Nephron progenitor cell (in vitro differentiated cells): Measurements from ENCODE around the gene LCE1B.

Source experiments
- DNase-seq: peaks from one replicate; pipeline ENCODE4 v3.0.0; 2021
- H3K27ac Mint-ChIP-seq: 2 replicates; pipeline ENCODE4 v1.8.0; 2021; ENCODE audit warnings: mild to moderate bottlenecking, moderate library complexity, mixed read lengths
- H3K27me3 Mint-ChIP-seq: 2 replicates; pipeline ENCODE4 v1.8.0; 2021; ENCODE audit warnings: mild to moderate bottlenecking, low read depth, mixed read lengths; ENCODE audit not compliant: poor library complexity
- H3K36me3 Mint-ChIP-seq: 2 replicates; pipeline ENCODE4 v1.8.0; 2021; ENCODE audit warnings: low read depth, mixed read lengths
- H3K4me1 Mint-ChIP-seq: 2 replicates; pipeline ENCODE4 v1.8.0; 2021; ENCODE audit warnings: mixed read lengths
- H3K4me3 Mint-ChIP-seq: 2 replicates; pipeline ENCODE4 v1.8.0; 2021; ENCODE audit warnings: mild to moderate bottlenecking, moderate library complexity, mixed read lengths
- H3K9me3 Mint-ChIP-seq: 2 replicates; pipeline ENCODE4 v1.8.0; 2021; ENCODE audit warnings: mild to moderate bottlenecking, moderate library complexity, mixed read lengths
- TF ChIP-seq, protein P1 (sequence below): fragments of 200-600 bp; sonication (generic); IDR thresholded peaks from 2 replicates; pipeline ENCODE4 v1.5.0; 2021; ENCODE audit warnings: antibody characterized with exemption

The LCE1B gene

DNA sequence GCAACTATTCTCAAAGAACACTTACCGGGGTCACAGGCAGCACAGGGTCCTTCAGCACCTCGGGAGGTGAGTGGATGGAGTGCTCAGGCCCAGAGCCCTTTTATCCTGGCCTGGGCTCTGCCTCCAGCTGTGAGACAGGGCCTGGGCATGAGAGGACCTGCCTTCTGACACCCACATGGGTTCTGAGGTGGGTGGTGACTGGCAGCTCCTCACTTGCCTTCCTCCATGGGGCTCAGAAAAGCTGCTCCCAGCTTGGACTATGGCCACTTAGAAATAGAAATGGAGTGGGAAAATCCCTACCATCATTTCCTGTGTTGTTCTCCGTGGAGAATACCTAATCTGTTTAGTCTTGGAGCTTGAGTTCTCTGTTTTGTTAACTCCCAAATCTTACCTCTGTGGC, 5.2 kb upstream of the LCE1B start, which contains the start of gene LCE1C:
Gene LCE1C, minus strand, starts transcription at position 76 of the 400 bp plus-strand sequence. CDS start 1,173 bp downstream, outside the sequence.
- TF ChIP-seq, protein P1, sequence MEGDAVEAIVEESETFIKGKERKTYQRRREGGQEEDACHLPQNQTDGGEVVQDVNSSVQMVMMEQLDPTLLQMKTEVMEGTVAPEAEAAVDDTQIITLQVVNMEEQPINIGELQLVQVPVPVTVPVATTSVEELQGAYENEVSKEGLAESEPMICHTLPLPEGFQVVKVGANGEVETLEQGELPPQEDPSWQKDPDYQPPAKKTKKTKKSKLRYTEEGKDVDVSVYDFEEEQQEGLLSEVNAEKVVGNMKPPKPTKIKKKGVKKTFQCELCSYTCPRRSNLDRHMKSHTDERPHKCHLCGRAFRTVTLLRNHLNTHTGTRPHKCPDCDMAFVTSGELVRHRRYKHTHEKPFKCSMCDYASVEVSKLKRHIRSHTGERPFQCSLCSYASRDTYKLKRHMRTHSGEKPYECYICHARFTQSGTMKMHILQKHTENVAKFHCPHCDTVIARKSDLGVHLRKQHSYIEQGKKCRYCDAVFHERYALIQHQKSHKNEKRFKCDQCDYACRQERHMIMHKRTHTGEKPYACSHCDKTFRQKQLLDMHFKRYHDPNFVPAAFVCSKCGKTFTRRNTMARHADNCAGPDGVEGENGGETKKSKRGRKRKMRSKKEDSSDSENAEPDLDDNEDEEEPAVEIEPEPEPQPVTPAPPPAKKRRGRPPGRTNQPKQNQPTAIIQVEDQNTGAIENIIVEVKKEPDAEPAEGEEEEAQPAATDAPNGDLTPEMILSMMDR: no peak
- Mint-ChIP-seq H3K27ac (no peak within 1 kb of the TSS), H3K36me3 (no peaks in the 10 kb centered on the region), H3K9me3 (peaks cover 71% of the 10 kb centered on the region), H3K4me1 (no peaks in the 10 kb centered on the region), H3K4me3 (no peak within 1 kb of the TSS), H3K27me3 (no peaks in the 10 kb centered on the region)
- no peak for DNase-seq

DNA sequence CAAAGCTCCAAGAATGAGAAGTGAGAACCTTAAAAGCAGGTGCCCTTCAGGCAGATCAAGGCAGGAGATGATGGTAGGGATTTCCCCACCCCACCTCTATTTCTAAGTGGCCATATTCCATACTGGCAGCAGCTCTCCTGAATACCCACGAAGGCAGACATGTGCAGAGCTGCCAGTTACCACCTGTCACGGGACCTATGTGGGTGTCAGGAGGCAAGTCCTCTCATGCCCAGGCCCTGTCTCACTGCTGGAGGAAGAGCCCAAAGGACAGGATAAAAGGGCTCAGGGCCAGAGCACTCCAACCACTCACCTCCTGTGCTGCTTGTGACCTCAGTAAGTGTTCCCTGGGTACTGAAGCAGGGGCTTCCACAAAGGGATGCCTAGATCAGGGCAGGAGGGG, 721 bp upstream of the LCE1B start:
- TF ChIP-seq, protein P1: no peak
- Mint-ChIP-seq H3K27ac (no peak overlapping the region), H3K9me3 (peaks cover 58% of the 10 kb centered on the region), H3K4me3 (no peak overlapping the region), H3K27me3 (no peaks in the 10 kb centered on the region), H3K4me1 (no peaks in the 10 kb centered on the region), H3K36me3 (no peaks in the 10 kb centered on the region)
- DNase-seq: no peak

DNA sequence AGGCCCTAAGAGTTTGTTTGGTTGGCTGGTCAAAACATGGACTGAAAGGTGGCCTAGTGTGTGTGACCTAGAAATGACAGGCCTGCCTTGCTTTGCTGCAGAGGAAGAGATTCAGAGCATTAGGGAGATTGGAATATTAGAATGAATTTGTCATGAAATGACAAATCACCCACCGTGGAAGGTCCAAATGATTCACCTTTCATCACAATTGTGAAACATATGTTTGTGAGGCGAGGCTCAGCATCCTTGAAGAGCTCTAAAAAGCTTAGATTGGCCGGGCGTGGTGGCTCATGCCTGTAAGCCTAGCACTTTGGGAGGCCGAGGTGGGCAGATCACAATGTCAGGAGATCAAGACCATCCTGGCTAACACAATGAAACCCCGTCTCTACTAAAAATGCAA, 5.5 kb downstream of the LCE1B start:
- DNase-seq: no peak
- H3K27me3 Mint-ChIP-seq: no peaks in the 10 kb centered on the region
- H3K4me1 Mint-ChIP-seq: no peaks in the 10 kb centered on the region
- H3K4me3 Mint-ChIP-seq: no peak overlapping the region
- H3K27ac Mint-ChIP-seq: no peak overlapping the region
- no peaks in the 10 kb centered on the region for H3K36me3 Mint-ChIP-seq
- TF ChIP-seq, protein P1: no peak
- peaks cover 72% of the 10 kb centered on the region for H3K9me3 Mint-ChIP-seq

DNA sequence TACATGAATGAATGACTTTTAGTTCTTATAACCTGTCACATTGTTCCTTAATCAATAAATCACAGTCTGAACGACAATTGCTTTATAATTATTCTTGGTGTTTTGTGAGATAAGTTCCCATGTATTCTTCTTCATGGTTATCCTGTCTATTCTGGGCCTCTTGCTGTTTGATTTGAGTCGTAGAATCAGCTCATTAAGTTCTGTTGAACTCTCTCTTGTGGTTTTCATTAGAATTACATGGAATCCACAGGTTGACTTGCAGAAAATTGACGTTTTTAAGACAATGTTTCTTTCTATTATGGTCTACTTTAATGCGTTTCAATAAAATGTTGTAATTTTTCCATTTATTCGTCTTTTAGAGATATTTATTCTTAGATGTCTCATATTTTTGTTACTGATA, 11.5 kb downstream of the LCE1B start:
- H3K9me3 Mint-ChIP-seq: peaks cover 68% of the 10 kb centered on the region
- TF ChIP-seq, protein P1: no peak
- H3K36me3 Mint-ChIP-seq: no peaks in the 10 kb centered on the region
- no peak overlapping the region for H3K27ac Mint-ChIP-seq
- DNase-seq: no peak
- no peaks in the 10 kb centered on the region for H3K4me1 Mint-ChIP-seq
- no peak overlapping the region for H3K4me3 Mint-ChIP-seq
- H3K27me3 Mint-ChIP-seq: no peaks in the 10 kb centered on the region

DNA sequence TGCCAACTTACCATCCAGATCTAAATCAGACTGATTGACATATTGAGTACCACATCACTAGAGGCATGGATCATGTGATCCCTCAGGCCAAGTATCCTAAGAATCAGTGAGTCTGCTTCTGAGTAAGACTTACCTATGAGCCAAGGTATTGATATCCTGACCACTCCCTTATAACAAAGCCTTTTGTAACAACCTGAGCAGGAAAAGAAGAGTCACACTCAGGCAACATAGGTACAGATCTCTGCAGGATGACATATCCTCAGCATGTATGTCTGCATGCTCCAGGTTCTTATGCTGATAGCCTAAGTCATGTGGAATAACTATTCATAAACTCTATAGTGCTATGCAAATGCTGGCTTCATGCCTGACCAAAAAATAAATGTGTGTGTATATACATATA, 13.2 kb downstream of the LCE1B start:
- no peaks in the 10 kb centered on the region for H3K27me3 Mint-ChIP-seq
- H3K9me3 Mint-ChIP-seq: peaks cover 68% of the 10 kb centered on the region

DNA sequence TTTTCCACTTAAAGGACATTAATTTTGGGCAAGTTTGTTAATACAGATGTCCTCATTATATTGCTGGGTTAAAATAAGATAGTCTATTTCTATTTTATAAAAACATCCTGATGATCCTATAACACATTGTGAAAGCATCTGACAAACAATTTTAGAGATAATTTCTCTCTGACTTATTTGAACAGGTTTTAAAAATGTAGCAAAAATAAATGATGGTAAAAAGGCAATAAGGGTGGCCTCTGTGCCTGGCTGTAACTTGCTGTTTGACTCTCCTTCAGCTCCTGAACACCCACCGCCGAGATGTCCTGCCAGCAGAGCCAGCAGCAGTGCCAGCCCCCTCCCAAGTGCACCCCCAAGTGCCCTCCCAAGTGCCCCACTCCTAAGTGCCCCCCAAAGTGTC, 15.4 kb downstream of the LCE1B start, which contains the start of gene LCE1A:
Gene LCE1A, plus strand, starts transcription at position 301 of the 400 bp plus-strand sequence. Its CDS starts 0 bp downstream, at position 301.
- H3K27me3 Mint-ChIP-seq: no peaks in the 10 kb centered on the region
- H3K4me1 Mint-ChIP-seq: no peaks in the 10 kb centered on the region
- TF ChIP-seq, protein P1: no peak
- H3K36me3 Mint-ChIP-seq: no peaks in the 10 kb centered on the region
- DNase-seq: no peak
- H3K9me3 Mint-ChIP-seq: peaks cover 78% of the 10 kb centered on the region
- H3K27ac Mint-ChIP-seq: no peak within 1 kb of the TSS
- no peak within 1 kb of the TSS for H3K4me3 Mint-ChIP-seq

More for the DNA sequence above, 13.2 kb downstream of the LCE1B start:
- no peak overlapping the region for H3K4me3 Mint-ChIP-seq
- TF ChIP-seq, protein P1: no peak
- H3K36me3 Mint-ChIP-seq: no peaks in the 10 kb centered on the region
- DNase-seq: no peak
- H3K4me1 Mint-ChIP-seq: no peaks in the 10 kb centered on the region
- no peak overlapping the region for H3K27ac Mint-ChIP-seq
